OCI-LY3 (cell line): ENCODE data around the gene SLC23A3.

ENCODE experiments used
- EZH2phosphoT487 ChIP-seq: fragments of 200-600 bp; shearing (Covaris generic); IDR thresholded peaks from 2 replicates; pipeline ENCODE4 v1.6.1; 2018; ENCODE audit warnings: antibody characterized with exemption, mixed run types, low read depth
- TF ChIP-seq, protein P1 (sequence below): fragments of 200-600, 300-600 bp; sonication (generic); IDR thresholded peaks from 2 replicates; pipeline ENCODE4 v1.5.1; 2014; ENCODE audit warnings: antibody characterized with exemption, low read length, low read depth

DNA sequence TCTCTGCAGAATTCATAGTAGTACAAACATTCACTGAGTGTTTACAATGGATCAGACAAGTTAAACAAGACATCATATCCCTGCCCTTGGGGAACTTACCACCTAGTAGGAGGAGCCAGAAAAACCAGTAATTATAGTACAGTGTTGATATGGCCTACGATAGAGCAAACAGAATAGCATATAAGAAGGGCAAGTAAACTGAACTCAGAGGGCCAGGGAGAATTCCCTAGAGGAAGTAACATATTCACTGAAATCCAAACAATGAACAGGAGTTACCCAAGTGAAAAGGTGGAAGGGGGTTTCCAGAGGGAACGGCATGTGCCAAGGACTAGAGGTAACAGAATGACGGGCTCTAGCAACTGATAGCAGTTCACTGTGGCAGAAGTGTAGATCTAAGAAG is 43.3 kb downstream of the SLC23A3 start:
- TF ChIP-seq, protein P1, sequence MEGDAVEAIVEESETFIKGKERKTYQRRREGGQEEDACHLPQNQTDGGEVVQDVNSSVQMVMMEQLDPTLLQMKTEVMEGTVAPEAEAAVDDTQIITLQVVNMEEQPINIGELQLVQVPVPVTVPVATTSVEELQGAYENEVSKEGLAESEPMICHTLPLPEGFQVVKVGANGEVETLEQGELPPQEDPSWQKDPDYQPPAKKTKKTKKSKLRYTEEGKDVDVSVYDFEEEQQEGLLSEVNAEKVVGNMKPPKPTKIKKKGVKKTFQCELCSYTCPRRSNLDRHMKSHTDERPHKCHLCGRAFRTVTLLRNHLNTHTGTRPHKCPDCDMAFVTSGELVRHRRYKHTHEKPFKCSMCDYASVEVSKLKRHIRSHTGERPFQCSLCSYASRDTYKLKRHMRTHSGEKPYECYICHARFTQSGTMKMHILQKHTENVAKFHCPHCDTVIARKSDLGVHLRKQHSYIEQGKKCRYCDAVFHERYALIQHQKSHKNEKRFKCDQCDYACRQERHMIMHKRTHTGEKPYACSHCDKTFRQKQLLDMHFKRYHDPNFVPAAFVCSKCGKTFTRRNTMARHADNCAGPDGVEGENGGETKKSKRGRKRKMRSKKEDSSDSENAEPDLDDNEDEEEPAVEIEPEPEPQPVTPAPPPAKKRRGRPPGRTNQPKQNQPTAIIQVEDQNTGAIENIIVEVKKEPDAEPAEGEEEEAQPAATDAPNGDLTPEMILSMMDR = no peak
- TF ChIP-seq EZH2phosphoT487 = no peak
